Ishikawa (cell line): ENCODE data around the gene KDF1.

Experiments
- CEBPB ChIP-seq: IDR thresholded peaks from 2 replicates; pipeline ENCODE4 v1.6.1; 2012
- CREB1 ChIP-seq: IDR thresholded peaks from 2 replicates; pipeline ENCODE4 v1.6.1; 2012; ENCODE audit warnings: low read depth
- EGR1 ChIP-seq: IDR thresholded peaks from 2 replicates; pipeline ENCODE4 v1.6.1; 2012
- EP300 ChIP-seq: IDR thresholded peaks from 2 replicates; pipeline ENCODE4 v1.6.1; 2012; ENCODE audit warnings: borderline replicate concordance
- FOXM1 ChIP-seq: IDR thresholded peaks from 2 replicates; pipeline ENCODE4 v1.6.1; 2012; ENCODE audit warnings: low read depth, borderline replicate concordance
- NFIC ChIP-seq: IDR thresholded peaks from 2 replicates; pipeline ENCODE4 v1.6.1; 2012
- RAD21 ChIP-seq: IDR thresholded peaks from 2 replicates; pipeline ENCODE4 v1.6.1; 2012; ENCODE audit warnings: low read depth
- TAF1 ChIP-seq: IDR thresholded peaks from 2 replicates; pipeline ENCODE4 v1.6.1; 2012; ENCODE audit warnings: low read depth, mild to moderate bottlenecking
- TCF12 ChIP-seq: IDR thresholded peaks from 2 replicates; pipeline ENCODE4 v1.6.1; 2012; ENCODE audit warnings: low read depth
- TEAD4 ChIP-seq: IDR thresholded peaks from 2 replicates; pipeline ENCODE4 v1.6.1; 2012
- YY1 ChIP-seq: IDR thresholded peaks from 2 replicates; pipeline ENCODE4 v1.6.1; 2012; ENCODE audit warnings: low read depth
- ZBTB7A ChIP-seq: IDR thresholded peaks from 2 replicates; pipeline ENCODE4 v1.6.1; 2012; ENCODE audit warnings: low read depth
- TF ChIP-seq, protein P1 (sequence below): IDR thresholded peaks from 2 replicates; pipeline ENCODE4 v1.6.1; 2012
- TF ChIP-seq, protein P2 (sequence below): IDR thresholded peaks from 2 replicates; pipeline ENCODE4 v1.6.1; 2012; ENCODE audit warnings: low read depth, mild to moderate bottlenecking
- TF ChIP-seq, protein P3 (sequence below): IDR thresholded peaks from 2 replicates; pipeline ENCODE4 v1.6.1; 2012

KDF1 gene

DNA sequence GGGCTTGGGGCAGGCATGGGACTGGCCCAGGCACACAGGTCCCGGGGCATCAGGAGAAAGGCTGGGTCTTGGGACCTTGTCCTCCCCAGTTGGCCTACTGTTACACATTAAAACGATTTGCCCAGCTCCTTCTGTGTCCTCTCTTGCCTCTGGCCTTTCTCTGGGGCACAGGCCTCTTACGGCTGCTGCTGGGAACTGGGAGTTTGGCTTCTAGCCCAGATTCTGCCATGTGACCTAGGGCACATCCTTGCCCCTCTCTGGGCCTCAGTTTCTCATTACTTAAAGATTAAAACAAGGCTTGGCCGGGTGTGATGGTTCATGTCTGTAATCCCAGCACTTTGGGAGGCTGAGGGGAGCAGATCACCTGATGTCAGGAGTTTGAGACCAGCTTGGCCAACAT is 14.0 kb downstream of the KDF1 start:
- TF ChIP-seq, protein P1, sequence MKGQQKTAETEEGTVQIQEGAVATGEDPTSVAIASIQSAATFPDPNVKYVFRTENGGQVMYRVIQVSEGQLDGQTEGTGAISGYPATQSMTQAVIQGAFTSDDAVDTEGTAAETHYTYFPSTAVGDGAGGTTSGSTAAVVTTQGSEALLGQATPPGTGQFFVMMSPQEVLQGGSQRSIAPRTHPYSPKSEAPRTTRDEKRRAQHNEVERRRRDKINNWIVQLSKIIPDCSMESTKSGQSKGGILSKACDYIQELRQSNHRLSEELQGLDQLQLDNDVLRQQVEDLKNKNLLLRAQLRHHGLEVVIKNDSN, result peak; percentile 54; the same call in 1 of the 2 replicates
- no peak for TF ChIP-seq NFIC

DNA sequence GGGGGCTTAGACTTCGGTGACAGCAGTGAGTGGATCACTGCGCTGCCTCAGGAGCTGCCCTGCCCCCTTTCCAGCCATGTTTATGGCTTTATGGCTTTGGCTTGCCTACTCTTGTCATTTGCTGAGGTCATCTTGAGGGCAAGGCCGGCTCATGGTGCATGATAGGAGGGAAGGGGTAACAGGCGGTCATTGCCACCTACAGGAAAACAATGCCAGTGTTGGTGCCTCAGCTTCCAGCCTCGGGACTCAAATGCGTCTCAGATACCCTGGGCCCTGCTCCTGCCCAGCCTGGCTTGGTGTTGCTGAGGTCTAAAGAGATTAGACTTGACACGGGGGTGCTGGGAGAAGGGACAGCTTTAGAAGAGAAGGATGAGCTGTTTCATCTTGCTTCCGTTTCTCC is 14.5 kb downstream of the KDF1 start:
- TF ChIP-seq, protein P2, sequence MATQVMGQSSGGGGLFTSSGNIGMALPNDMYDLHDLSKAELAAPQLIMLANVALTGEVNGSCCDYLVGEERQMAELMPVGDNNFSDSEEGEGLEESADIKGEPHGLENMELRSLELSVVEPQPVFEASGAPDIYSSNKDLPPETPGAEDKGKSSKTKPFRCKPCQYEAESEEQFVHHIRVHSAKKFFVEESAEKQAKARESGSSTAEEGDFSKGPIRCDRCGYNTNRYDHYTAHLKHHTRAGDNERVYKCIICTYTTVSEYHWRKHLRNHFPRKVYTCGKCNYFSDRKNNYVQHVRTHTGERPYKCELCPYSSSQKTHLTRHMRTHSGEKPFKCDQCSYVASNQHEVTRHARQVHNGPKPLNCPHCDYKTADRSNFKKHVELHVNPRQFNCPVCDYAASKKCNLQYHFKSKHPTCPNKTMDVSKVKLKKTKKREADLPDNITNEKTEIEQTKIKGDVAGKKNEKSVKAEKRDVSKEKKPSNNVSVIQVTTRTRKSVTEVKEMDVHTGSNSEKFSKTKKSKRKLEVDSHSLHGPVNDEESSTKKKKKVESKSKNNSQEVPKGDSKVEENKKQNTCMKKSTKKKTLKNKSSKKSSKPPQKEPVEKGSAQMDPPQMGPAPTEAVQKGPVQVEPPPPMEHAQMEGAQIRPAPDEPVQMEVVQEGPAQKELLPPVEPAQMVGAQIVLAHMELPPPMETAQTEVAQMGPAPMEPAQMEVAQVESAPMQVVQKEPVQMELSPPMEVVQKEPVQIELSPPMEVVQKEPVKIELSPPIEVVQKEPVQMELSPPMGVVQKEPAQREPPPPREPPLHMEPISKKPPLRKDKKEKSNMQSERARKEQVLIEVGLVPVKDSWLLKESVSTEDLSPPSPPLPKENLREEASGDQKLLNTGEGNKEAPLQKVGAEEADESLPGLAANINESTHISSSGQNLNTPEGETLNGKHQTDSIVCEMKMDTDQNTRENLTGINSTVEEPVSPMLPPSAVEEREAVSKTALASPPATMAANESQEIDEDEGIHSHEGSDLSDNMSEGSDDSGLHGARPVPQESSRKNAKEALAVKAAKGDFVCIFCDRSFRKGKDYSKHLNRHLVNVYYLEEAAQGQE, result no peak
- no peak for TF ChIP-seq TAF1
- TF ChIP-seq EP300, result no peak
- TF ChIP-seq, protein P1, result no peak
- no peak for TF ChIP-seq FOXM1
- TF ChIP-seq, protein P3, sequence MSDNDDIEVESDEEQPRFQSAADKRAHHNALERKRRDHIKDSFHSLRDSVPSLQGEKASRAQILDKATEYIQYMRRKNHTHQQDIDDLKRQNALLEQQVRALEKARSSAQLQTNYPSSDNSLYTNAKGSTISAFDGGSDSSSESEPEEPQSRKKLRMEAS, result no peak
- no peak for TF ChIP-seq CEBPB
- no peak for TF ChIP-seq RAD21
- TF ChIP-seq ZBTB7A, result no peak
- TF ChIP-seq EGR1, result no peak

DNA sequence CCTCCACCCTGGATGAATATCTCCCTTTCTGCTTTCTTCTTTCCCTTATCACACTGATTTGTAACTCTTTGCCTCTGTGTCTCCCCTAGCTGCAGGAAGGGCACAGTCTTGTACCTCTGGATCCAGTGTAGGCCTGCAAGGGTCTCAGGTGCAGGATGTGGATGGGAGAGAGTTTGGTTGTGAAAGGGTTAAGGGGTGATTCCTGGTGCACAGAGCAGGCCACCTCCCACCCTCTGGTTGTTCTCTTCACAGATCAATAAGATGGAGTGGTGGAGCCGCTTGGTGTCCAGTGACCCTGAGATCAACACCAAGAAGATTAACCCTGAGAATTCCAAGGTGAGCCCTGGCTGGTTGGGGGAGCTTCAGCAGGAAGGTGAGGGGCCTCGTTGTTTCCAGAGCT is 15.1 kb downstream of the KDF1 start:
- TF ChIP-seq NFIC (no peak), FOXM1 (no peak), EP300 (no peak)
- TF ChIP-seq, protein P3, result no peak

DNA sequence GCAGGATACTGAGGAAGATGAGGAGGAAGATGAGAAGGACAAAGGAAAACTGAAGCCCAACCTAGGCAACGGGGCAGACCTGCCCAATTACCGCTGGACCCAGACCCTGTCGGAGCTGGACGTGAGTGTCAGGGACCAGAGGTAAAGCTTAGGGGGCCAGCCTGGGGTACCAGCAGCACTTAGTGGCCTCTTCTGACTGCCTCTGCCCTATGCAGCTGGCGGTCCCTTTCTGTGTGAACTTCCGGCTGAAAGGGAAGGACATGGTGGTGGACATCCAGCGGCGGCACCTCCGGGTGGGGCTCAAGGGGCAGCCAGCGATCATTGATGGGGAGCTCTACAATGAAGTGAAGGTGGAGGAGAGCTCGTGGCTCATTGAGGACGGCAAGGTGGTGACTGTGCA is 17.6 kb downstream of the KDF1 start:
- TF ChIP-seq FOXM1 (no peak), ZBTB7A (no peak), TEAD4 (no peak), CEBPB (no peak), NFIC (no peak), YY1 (no peak), EP300 (no peak), TAF1 (no peak), TCF12 (no peak), EGR1 (no peak), CREB1 (no peak), RAD21 (no peak)
- TF ChIP-seq, protein P3, result no peak
- TF ChIP-seq, protein P1, result no peak
- TF ChIP-seq, protein P2, result no peak

DNA sequence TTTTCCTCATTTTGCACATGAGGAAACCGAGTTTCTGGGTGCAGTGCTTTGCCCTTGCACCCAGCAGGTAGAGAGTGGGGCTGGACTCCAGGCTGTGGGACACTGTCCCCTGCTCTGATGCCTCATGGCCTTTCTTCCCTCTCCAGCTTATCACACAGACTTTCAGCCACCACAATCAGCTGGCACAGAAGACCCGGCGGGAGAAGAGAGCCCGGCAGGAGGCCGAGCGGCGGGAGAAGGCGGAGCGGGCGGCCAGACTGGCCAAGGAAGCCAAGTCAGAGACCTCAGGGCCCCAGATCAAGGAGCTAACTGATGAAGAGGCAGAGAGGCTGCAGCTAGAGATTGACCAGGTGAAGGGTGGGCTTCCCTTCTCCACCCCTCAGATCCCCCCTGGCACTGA is 19.0 kb downstream of the KDF1 start:
- TF ChIP-seq, protein P1, result no peak
- no peak for TF ChIP-seq CREB1
- TF ChIP-seq, protein P3, result no peak
- TF ChIP-seq CEBPB, result no peak
- TF ChIP-seq FOXM1, result no peak
- TF ChIP-seq, protein P2, result no peak
- TF ChIP-seq RAD21, result no peak
- no peak for TF ChIP-seq EGR1
- TF ChIP-seq TCF12, result no peak
- TF ChIP-seq TEAD4, result no peak
- no peak for TF ChIP-seq EP300
- TF ChIP-seq NFIC, result no peak
- no peak for TF ChIP-seq TAF1
- TF ChIP-seq ZBTB7A, result no peak
- no peak for TF ChIP-seq YY1
